ENCODE results near the gene ABCG4. TPM values are rescaled to one million over a fixed set of nuclear protein-coding genes. Genes with fewer than 3 reads are reported as not detected.
A peak's percentile ranks its signal among the peaks of the same experiment; 100 is the strongest.
"Not testable (repeated sequence)": the region's sequence is repeated elsewhere in the genome, so short reads cannot be mapped to it uniquely, and the experiment has no call there.

The ABCG4 gene
- total RNA-seq, 1 donor from 2014 or later, result 1.5 TPM

DNA sequence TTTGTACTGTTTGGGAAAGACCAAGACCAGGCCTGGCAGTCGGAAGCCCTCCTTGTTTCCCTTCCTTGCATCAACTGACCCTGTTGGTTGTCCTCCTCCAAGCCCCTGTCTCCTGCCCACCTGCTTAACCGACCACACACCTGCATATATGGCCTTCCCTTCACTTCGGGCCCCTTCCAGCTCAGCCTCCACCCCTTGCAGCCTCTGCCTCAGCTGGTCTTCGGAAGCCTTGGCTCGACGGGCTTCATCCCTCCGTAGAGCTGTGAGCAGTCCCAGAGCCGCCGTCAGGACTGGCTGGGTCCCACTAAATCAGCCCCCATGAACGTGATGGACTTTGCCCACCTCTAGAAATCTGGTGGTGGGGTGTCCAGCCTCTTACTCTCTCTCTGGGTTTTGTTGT lies 44.8 kb downstream of the ABCG4 start:
- intact Hi-C loops (cut with DNase I), result no loop called here
- DNase-seq (peak; percentile 13), ATAC-seq (ENCODE audit: poor library complexity) (no peak)

DNA sequence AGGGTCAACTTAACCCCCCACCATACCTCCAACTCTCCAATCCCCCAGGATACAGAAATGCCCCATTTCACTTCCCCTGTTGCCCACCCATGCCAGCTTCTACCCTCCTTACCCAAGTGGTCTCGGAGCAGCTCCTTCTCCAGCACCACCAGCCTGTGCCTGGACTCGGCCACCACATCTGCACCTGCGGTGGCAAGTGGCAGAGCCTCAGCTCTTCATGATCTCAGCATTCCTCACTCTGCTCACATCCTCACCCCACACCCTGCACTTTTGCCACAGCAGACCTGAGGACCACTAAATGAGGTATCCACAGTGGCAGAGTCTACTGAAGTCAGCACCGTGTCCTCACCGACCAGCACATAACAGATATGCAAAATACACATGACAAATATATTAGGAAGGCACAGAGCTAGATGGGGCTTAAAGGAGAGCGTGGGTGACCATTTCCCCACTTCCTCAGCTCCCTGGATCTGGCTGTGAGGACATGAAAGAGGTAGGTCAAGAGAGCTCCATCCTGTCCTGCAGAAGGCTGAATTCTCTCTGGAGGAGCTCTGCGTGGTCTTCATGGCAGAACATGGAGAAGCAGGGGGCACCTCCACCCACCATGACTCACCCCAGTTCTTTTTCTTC lies 46.1 kb downstream of the ABCG4 start:
- no peak for ATAC-seq (ENCODE audit: poor library complexity)
- intact Hi-C loops (cut with DNase I), result loop anchor here (5.0 kb wide), 1 partner anchor 48 kb away; the partner anchor contains the start of gene ABCG4
- peak; percentile 24 for DNase-seq

DNA sequence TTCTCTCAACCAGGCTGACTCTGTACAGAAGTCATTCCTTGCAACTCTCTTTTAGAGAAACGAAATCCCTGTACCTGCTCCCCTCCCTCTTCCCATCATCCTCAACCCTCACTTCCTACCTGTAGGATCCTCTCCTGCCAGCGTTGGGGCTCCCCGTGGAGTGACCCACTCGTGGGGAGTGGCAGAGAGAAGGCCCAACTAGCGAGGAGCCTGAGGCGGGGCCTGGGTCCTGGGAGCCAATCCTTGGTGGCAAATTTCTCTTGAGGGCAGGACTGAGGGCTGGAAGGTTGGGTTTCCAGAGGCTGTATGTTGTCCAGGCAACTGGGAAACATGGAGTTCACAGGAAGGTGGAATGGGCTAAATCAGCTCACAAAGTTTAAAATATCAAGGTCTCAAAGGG lies 46.8 kb downstream of the ABCG4 start:
- peak; percentile 47 for DNase-seq
- intact Hi-C loops (cut with DNase I), result loop anchor here (2.0 to 5.0 kb wide), 2 partner anchors 48 to 101 kb away; partner anchors contain the start of gene ABCG4

DNA sequence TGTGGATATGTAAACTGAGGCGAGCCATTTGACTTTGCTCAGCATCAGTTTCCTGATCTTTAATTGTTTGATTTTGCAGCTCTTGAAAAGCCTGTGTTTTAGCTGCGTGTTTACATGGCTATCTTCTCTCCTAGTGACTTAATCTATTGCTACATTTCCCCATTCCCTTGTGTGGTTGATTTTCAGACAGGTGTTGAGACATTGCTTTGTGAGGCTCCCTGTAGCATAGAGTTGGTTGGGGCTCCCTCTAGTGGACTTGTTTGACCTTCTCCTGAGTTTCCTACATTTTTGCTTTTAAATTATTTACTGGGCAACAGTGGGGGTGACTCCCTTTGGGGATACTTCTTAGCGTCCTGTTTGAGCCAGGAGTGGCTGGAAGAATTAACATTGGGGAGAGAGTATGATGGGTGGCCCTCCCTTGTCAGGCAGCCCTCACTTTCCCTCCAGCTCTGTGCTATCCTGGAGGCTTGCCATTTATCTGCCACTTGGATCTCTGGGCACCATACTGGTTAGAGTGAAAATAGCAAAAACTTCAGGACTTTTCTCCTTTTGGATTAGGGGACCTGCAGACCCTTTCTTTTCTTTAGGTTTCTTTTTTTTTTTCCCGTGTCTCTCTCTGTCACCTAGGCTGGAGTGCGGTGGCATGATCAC lies 48.1 kb downstream of the ABCG4 start:
- peak; percentile 8 for DNase-seq
- peak; percentile 93 for ATAC-seq (ENCODE audit: poor library complexity)
- intact Hi-C loops (cut with DNase I), result loop anchor here (2.0 to 5.0 kb wide), 2 partner anchors 50 to 102 kb away; partner anchors contain the start of gene ABCG4

More for the DNA sequence above, 46.8 kb downstream of the ABCG4 start:
- peak; percentile 61 for ATAC-seq (ENCODE audit: poor library complexity)

DNA sequence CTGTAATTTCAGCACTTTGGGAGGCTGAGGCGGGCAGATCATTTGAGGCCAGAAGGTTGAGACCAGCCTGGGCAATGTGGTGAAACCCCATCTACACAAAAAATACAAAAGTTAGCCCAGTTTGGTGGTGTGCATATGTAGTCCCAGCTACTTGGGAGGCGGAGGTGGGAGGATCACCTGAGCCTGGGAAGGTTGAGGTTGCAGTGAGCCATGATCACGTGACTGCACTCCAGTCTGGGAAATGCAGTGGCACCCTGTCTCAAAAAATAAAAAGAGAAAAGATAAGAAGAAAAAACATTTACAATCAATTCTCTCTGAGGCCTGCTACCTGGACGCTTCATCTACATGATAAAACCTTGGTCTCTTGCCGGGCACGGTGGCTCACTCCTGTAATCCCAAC lies 50.1 kb downstream of the ABCG4 start:
- ATAC-seq (ENCODE audit: poor library complexity) (no peak), DNase-seq (peak; percentile 16)
- intact Hi-C loops (cut with DNase I), result loop anchor here (5.0 kb wide), 1 partner anchor 52 kb away; the partner anchor contains the start of gene ABCG4

DNA sequence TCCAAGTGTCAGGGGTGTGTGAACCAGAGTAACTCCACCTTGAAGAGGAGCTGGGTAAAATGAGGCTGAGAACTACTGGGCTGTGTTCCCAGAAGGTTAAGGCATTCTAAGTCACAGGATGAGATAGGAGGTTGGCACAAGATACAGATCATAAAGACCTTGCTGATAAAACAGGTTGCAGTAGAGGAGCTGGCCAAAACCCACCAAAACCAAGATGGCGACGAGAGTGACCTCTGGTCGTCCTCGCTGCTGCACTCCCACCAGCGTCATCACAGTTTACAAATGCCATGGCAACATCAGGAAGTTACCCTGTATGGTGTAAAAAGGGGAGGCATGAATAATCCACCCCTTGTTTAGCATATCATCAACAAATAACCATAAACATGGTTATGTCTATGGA lies 52.4 kb downstream of the ABCG4 start:
- ATAC-seq (ENCODE audit: poor library complexity); DNase-seq; intact Hi-C loops (cut with DNase I): not testable (repeated sequence)

DNA sequence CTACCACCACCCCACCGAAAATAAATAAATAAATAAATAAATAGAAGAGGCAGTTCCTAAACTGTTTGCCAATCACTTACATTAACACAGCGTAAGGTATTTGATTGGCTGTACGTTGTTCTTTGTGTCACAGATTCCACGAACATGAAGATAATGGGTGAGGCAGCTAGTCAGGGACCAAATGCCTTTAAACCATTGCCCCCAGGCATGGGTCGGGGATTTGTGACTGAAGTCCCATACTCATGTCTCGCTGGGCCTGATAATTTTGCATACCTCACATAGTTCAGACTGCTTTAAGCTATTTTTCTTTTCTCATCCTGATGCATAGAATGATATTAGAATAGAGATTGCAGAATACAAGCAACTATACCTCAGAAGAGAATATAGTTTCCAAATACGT lies 53.7 kb downstream of the ABCG4 start:
- DNase-seq, result no peak
- intact Hi-C loops (cut with DNase I), result no loop called here
- no peak for ATAC-seq (ENCODE audit: poor library complexity)

DNA sequence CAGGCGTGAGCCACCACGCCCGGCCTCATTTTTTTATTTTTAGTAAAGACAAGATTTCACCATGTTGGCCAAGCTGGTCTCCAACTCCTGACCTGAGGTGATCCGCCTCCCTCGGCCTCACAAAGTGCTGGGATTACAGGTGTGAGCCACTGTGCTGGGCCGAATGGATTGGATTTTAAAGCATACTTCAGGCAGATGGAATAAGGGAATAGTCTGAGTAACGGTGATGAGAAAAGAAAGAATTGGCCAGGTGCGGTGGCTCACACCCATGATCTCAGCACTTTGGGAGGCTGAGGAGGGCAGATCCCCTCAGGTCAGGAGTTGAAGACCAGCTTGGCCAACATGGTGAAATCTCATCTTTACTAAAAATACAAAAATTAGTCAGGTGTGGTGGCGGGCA lies 55.2 kb downstream of the ABCG4 start:
- ATAC-seq (ENCODE audit: poor library complexity), result no peak
- intact Hi-C loops (cut with DNase I), result no loop called here
- peak; percentile 20 for DNase-seq

DNA sequence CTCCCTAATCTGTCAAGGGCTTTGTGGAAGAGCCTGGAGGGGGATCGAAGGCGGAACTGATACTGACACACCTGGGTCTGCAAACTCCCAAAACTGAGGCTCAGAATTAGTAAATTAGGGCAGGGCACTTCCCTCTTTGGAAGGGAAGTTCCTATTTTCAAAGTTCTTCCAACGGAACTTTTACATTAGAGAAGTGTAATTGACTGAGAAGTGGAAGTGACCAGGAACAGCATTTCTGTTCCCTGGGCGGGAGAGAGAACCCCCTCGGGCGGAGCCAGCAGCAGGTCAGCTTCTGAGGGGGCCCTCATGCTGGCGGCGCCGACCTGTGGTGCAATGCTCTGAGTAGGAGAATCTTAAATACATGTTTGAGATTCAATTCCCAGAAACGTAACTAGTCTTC lies 56.2 kb downstream of the ABCG4 start:
- DNase-seq, result peak; percentile 64
- ATAC-seq (ENCODE audit: poor library complexity), result no peak
- intact Hi-C loops (cut with DNase I), result loop anchor here (5.0 kb wide), 1 partner anchor 117 kb away; no protein-coding TSS in a partner anchor

DNA sequence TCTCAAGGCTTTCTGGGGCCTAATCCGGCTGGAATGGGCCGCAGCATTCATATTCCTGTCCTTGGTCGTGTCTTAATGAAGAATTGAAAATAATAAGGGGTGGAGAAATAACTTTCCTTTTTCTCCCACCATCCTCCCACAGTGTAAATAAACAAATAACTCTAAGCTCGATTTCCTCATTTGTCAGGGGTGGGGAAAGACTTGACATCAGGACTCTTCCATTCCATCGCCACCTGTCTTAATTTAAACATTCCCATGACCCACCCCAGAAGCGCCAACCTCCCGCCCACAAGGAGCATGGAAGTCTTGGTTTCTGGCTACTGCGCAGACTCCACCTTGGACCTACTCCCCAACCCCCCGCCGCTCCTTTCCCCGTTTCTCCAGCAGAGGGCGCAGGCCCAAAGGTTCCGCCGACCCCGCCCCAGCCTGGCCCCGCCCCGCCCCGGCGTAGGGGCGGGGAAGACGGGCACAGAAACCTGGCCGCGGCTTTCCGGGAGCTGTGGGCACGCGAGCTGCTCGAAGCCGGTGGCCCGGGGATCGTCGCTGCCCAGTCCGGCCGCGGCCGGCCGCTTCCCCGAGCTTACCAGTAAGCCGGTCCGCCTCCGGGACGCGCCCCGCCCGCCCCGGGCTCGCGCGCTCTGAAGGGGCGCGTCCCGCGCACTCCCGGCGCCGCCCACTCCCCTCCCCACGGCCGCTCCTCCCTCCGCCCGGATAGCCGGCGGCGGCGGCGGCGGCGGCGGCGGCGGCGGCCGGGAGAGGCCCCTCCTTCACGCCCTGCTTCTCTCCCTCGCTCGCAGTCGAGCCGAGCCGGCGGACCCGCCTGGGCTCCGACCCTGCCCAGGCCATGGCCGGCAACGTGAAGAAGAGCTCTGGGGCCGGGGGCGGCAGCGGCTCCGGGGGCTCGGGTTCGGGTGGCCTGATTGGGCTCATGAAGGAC lies 57.0 kb downstream of the ABCG4 start, which contains the start of gene CBL:
CBL (plus strand) TSS at position 766 of the 937 bp plus-strand sequence; CDS start at position 845, 79 bp downstream.
- ATAC-seq (ENCODE audit: poor library complexity), result peak; percentile 99
- DNase-seq, result peak; percentile 97
- intact Hi-C loops (cut with DNase I), result loop anchor here (5.0 kb wide), 1 partner anchor 116 kb away; no protein-coding TSS in a partner anchor

DNA sequence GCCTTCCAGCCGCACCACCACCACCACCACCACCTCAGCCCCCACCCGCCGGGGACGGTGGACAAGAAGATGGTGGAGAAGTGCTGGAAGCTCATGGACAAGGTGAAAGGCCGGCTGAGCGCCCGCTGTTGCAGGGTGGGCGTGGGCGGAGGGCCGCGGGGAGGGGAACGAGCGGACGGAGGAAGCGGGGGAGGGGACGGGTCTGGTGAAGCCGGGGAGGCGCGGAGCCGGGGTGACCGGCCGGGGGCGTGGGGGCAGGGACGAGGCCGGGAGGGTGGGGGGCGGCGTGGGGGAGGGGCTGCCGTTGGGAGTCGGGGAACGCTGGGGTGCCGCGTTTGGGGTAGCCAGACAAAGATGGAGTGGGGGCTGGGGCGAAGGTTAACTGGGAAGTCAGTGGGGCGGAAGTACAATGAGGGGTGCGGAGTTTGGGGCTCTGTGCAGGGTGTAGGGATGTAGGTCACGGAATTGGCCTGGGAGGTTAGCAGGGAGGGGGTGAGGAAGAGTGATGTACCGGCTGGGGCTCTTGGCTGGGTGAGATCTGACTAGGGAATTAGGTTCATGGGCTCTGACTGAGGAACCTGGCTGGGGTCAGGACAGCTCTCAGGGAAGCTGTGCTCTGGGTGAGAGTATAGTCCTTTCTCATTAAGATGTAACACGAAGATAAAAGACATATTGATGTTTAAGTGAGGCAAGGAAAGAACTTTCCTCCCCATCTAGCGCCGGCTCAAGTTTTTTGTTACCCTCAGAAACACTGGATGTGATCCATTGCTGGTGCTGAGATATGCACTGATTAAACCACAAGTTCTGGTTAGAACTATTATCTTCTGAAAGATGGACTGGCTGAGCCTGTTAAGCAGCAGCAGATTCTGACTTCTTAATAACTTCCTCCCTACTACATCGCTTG lies 57.9 kb downstream of the ABCG4 start:
- ATAC-seq (ENCODE audit: poor library complexity) (peak; percentile 23), DNase-seq (peak; percentile 71)
- intact Hi-C loops (cut with DNase I), result loop anchor here (5.0 kb wide), 1 partner anchor 116 kb away; no protein-coding TSS in a partner anchor

DNA sequence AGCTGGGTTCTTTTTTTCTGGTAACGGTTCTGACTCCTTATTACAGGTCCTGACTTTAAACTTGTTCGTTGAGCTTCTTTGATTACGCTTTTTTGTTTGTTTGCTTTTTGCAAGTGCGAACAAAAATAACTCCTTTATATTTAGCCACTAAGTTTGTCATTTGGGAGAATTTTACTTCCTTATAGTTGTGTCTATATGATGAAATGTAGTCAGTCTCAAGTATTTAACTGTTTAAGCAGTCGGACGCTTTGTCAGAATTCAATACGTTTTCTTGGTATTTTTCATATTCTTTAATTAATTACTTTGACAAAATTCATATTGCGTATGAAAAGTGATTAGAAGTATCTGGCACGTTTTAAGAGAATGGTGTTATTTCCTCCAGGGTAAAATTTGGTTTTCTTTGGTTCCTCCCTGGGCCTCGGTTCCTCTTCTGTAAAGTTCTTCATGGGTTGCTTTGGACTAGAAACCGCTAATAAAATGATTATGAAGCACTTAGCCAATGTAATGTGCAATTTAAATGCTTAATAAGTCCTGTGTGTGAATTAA lies 58.6 kb downstream of the ABCG4 start:
- intact Hi-C loops (cut with DNase I), result loop anchor here (5.0 kb wide), 1 partner anchor 115 kb away; no protein-coding TSS in a partner anchor

DNA sequence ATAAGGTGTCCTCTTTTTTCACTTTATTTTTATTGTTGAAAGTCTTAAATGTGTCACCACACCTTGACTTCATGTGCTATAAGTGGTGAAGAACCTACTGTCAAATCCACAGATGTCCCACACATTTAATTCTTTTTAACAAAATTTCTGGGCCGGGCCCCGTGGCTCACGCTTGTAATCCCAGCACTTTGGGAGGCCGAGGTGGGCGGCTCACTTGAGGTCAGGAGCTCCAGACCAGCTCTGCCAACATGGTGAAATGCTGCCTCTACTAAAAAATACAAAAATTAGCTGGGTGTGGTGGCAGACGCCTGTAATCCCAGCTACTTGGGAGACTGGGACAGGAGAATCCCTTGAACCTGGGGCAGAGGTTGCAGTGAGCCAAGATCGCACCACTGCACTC lies 60.3 kb downstream of the ABCG4 start:
- intact Hi-C loops (cut with DNase I), result loop anchor here (5.0 kb wide), 1 partner anchor 113 kb away; no protein-coding TSS in a partner anchor
- DNase-seq (peak; percentile 9), ATAC-seq (ENCODE audit: poor library complexity) (no peak)

More for the DNA sequence above, 58.6 kb downstream of the ABCG4 start:
- DNase-seq (no peak), ATAC-seq (ENCODE audit: poor library complexity) (no peak)

DNA sequence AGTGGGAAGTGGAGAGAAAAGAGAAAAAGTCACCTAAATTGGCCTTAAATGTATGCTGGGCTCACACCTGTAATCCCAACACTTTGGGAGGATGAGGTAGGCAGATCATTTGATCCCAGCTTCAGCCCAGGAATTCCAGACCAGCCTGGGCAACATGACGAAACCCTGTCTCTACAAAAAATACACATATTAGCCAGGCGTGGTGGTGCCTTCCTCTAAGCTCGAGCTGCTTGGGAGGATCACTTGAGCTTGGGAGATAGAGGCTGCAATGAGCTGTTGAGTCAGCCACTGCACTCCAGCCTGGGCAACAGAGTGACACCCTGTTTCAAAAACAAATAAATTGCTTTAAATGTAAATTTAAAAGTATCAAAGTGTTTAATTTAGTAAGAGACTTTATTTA lies 61.2 kb downstream of the ABCG4 start:
- ATAC-seq (ENCODE audit: poor library complexity) (no peak), DNase-seq (peak; percentile 6)
- intact Hi-C loops (cut with DNase I), result no loop called here
